B cell (primary cell): ENCODE measurements around the gene GYPA.
"Not testable (repeated sequence)": the region's sequence is repeated elsewhere in the genome, so short reads cannot be mapped to it uniquely, and the experiment has no call there.

Experiments used
- EZH2 ChIP-seq: IDR thresholded peaks from 2 replicates; pipeline ENCODE4 v1.6.1; 2012; ENCODE audit warnings: borderline replicate concordance, low read depth, mild to moderate bottlenecking, moderate library complexity, low read length; ENCODE audit not compliant: insufficient read depth, poor library complexity, severe bottlenecking
- TF ChIP-seq, protein P1 (sequence below): fragments of 200-600 bp; IDR thresholded peaks from one replicate; pipeline ENCODE4 v1.8.0; 2022; ENCODE audit warnings: antibody characterized with exemption, mild to moderate bottlenecking

DNA sequence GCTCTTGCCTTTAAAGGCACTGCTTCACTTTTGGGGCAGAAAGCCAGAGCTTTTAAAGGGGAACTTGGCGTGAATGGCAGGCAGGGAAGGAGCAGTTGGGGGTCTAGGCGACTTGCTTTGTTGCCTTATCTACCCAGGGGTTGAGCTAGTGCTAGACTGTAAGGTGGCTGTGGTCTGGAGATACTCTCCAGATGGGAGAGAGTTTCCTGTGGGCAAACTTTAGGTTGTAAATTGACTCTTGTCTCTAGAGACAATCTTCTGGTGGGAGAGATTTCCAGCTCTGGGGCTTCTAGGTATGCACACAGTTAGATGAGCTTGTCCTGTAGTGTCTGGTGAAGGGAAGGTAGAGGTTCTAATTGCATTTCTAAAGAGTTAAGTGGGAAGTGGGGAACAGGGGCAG lies 61.8 kb downstream of the GYPA start:
- TF ChIP-seq, protein P1, sequence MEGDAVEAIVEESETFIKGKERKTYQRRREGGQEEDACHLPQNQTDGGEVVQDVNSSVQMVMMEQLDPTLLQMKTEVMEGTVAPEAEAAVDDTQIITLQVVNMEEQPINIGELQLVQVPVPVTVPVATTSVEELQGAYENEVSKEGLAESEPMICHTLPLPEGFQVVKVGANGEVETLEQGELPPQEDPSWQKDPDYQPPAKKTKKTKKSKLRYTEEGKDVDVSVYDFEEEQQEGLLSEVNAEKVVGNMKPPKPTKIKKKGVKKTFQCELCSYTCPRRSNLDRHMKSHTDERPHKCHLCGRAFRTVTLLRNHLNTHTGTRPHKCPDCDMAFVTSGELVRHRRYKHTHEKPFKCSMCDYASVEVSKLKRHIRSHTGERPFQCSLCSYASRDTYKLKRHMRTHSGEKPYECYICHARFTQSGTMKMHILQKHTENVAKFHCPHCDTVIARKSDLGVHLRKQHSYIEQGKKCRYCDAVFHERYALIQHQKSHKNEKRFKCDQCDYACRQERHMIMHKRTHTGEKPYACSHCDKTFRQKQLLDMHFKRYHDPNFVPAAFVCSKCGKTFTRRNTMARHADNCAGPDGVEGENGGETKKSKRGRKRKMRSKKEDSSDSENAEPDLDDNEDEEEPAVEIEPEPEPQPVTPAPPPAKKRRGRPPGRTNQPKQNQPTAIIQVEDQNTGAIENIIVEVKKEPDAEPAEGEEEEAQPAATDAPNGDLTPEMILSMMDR, result not testable (repeated sequence)
- TF ChIP-seq EZH2, result not testable (repeated sequence)
